ENCODE results near the gene PPP2R2C.

PPP2R2C gene

DNA sequence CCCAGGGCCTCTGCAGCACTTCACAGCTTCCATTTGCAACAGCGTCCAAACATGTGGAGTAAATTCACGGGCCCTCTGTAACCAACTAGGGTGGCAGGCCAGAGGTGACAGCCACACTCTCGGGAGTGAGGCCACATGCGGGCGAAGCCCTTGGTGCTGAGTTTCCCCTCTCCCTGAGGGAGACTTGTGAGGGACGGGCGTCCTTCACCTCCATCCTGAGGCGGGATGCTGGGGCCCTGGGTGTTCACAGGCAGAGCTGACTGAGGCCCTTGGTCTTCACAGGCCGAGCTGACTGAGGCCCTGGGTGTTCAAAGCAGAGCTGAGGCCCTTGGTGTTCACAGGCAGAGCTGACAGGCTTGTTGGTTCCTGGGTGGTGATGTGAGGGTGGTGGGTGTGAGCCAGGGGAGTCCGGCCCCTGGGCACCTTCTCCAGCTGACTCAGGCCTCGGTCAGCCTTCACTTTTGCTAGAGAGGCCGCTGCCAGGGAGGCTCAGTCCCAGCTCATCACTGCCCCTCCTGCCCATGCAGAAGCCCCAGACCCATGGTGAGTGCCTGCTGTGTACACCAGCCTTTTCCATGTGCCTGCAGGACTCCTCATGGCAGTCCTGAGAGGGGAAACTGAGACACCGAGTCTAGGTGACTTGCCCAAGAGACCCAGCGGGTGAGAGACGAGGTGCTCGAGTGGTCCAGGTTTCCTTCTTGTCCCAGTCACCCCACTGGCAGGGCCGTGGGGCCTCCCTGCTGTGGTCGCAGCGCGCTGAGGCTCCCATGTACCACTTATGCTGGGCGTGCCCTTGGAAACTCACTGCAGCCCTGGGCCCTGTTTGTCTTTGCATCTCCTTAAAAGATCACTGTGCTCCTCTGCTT, 194.2 kb downstream of the PPP2R2C start:
- no peak for DNase-seq

DNA sequence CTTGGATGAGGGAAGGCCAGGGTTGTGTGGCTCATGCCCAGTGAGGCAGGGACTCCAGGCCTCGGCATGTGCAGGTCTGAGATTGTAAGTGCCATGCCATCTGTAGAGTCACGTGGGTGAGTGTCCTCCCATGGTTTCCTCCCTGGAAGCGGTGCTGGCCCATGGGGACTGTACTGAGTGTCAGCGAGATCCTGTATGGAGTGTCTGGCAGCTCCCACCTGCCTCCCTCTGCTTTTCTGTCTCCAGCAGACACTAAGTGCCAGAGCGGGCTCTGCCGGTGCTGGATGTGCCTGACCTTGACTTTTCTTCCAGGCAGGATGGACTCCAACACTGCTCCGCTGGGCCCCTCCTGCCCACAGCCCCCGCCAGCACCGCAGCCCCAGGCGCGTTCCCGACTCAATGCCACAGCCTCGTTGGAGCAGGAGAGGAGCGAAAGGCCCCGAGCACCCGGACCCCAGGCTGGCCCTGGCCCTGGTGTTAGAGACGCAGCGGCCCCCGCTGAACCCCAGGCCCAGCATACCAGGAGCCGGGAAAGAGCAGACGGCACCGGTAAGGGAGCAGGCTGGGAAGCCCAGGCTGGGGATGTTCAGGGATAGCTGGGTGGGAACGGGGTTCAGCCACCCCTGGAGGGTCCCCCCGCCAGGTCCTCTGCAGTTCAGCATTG, 195.1 kb downstream of the PPP2R2C start:
- no peak for DNase-seq

DNA sequence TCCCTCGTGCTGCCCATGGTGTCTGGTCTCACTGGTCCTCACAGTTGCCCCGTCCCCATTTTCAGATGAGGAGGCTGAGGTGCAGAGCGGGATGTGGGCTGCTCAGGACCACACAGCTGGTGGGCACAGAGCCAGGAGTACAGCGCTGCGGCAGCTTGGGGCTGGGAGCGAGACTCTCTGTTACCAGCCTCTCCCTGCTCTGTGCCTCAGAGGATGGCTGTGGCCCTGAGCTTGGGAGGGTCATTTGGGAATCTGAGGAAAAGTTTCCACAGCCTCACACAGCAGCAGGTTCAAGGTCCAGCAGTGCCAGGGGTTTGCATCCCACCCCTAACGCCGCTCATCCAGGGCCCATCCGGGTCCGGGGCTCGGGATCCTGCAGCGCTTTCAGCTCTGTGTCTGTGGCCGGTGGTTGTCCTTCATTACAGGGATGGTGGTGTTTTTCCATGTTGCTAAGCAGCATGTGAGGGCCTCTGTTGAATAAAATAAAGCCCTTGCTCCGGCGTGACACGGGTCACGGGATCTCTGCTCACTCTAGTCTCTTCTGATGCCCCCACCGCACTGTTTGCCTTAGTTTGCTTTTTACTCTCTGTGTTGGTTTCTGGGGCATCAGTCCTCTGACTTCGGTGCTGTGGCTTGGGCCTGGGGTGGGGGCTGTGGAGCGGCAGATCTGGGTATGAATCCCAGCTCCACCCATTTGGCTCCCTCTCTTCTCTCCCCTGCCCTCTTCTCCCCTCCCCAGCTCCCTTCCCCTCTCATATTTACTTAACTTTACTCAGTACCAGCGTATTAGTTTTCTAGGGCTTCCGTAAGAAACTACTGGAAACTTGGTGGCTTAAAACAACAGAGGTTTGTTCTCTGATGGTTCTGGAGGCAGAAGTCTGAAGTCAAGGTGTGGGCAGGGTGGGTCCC, 196.3 kb downstream of the PPP2R2C start:
- no peak for DNase-seq

DNA sequence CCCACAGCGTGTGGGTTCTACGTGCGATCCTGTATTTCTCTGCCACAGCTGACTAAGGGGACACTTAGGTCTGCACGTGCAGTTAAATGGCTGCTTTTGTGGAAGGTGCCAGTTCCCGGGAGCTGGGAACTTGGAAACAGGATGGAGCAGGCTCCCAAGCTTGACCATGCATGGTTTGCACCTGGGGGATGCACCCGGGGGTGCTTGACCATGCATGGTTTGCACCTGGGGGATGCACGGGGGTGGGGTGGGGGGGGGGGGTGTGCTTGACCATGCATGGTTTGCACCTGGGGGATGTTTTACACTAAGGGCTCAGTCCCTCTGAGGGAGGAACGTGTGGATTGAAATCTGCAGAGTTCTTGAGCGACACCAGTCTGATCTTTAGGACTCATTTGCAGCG, 197.1 kb downstream of the PPP2R2C start:
- DNase-seq, result no peak

DNA sequence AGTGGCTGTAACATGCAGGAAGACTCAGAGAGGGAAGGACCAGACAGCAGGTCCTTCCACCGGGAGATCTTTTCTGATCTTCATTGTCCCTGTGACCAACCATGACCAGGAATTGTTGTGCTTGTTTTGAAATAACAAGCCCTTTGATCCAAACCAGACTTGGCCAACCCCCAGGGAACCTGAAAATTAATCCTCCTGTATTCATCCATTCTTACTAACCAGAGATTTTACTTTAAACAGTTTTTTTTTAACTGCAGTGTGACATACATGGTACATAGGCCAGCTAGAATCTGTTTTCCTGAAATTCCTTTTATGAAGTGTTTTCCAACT, 198.8 kb downstream of the PPP2R2C start:
- DNase-seq, result no peak

DNA sequence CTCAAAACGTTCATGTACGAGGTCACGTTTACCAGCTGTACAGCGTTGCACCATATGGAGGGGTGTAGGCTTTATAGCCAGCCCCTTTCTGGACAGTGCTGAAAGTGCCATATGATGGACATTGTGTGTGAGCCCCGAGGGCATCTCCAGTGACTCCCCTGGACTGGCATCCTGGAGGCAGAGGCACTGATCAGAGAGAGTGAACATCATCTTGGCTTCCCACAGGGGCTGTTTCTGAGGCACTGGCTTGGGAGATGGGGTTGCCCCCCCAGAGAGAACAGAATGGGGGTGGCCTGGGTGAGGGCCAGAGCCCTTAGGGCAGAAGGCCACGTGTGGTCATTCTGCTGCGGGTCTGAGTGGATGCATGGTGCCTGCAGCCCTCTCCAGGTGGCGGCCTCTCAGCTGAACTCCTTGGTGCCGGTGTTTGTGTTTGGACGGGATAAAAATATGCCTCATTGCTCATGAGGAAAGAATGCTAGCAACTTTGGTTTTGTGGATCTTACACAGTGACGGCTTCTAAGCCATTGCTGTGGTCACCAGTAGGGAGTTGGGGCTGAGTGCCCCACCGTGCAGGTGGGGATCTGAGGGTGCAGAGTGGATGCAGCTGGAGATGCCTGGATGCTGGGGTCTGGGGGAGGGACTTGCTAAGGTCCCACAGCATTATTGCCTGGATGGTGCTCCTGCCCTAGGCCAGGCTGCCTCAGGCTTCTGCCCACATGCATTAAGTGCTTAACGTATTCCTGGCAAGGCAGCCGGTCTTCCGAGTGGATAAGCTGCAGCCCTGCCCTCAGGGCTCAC, 199.4 kb downstream of the PPP2R2C start:
- no peak for DNase-seq

DNA sequence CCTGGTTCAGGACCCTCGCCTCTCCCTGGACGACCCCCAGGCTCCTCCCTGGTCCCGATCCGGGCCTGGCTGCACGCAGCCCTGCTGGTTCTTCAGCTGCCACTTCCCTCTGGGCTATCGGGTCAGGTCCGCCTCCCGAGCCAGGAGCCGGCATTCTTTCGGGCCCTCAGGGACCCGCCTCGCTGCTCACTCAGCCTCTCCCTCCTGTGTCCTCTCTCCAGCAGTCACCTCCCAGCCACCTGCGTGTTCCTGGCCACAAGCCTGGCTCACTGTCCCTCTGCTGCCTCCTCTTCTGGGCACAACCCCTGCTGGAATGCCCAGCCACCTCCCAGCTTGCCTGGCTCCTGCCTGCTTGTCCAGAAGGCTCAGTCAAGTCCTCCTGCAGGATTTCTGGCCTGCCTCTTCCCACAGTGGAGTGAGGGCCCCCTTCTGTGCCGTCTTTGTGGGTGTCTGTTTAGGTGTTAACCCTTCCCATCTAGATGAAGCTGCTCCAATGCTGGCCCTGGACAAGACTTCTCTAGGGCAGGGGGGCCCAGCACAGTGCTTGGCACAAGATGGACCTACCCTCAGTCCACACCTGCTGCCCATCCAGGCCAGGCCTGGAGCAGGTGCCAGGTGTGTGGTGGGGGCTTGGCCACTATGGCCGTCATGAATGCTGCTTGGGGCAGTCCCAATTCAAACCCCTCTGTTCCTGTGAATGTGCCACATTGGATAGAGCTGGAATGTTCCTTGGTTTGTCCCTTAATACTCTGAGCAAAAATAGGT, 200.5 kb downstream of the PPP2R2C start:
- no peak for DNase-seq

DNA sequence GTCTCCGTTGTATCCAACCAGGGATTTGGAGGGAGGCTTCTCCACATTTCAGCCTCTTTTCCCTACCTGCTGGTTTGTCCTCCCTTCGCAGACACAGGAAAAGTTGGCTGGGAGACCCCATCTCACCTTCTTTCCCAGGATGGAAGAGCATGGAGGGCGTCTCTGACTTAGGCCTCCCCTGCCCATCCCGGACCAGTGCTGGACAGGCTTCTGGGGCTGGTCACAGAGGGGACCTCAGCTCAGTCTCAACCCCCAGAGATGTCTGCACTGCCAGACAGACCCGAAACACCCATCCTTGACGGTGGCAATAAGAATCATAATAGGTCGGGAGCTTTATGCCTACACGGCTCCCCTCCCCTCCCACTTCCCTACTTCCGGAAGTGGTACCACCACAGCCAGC, 201.2 kb downstream of the PPP2R2C start:
- no peak for DNase-seq

DNA sequence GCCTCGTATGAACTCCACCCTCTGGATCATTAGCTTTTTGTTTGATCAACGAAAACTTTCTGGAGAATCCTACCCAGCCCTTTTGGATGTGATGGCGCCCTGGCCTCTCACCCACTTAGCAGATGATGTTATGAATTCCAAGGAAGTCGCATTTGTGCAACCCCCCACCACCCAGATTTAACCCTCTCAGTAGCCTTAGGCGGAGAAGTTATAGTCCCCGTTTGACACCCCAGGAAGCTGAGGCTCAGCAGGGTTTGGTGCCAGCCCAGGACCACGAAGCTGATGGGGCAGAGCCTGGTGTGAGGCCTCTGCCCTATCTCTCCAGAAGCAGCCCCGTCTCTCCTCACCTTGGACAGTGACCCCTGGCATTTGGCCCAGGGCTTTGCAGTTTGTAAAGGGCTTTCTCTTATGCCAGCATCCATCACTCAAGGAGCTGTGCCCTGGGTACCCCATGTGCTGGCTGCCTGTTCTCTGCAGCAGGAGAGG, 201.7 kb downstream of the PPP2R2C start:
- DNase-seq, result no peak

All from KG1 (cell line).